NT2/D1 (cell line): ENCODE data around the gene IRF2BP1.

ENCODE experiments used
- SUZ12 ChIP-seq: IDR thresholded peaks from 2 replicates; pipeline ENCODE4 v1.6.1; 2011; ENCODE audit not compliant: insufficient read length, insufficient read depth; ENCODE audit errors: extremely low read depth
- ZNF274 ChIP-seq: IDR thresholded peaks from 2 replicates; pipeline ENCODE4 v1.6.1; 2011; ENCODE audit warnings: mild to moderate bottlenecking, low read depth, low read length

GRCh38 chr19:45897261-45897812, 11.4 kb upstream of the IRF2BP1 start:
- TF ChIP-seq ZNF274 (no peak), SUZ12 (no peak)
